MM.1S (cell line): Measurements from ENCODE around the gene TANGO2.

Experiments
- CTCF ChIP-seq: fragments of 300-600 bp; sonication (generic); IDR thresholded peaks from 2 replicates; pipeline ENCODE4 v1.5.1; 2016; ENCODE audit warnings: antibody characterized with exemption, low read length, mixed read lengths
- EZH2 ChIP-seq: fragments of 300-600 bp; sonication (generic); optimal IDR thresholded peaks from 2 replicates; pipeline ENCODE3; 2017; ENCODE audit warnings: low read depth, mild to moderate bottlenecking, antibody characterized with exemption, low read length, mixed read lengths

GRCh38 chr22:20115691-20116375 is 94.9 kb downstream of the TANGO2 start, which contains the start of gene RANBP1:
- TF ChIP-seq CTCF (0 out of 2 replicates have a peak, but pooled peaks have one; percentile 4), EZH2 (no peak)
